K562 (cell line): Measurements from ENCODE around the gene PCK1. TPM values are rescaled to one million over a fixed set of nuclear protein-coding genes. Genes with fewer than 3 reads are reported as not detected.

Experiments
- ARID2 ChIP-seq: fragments of 450-650 bp; IDR thresholded peaks from 2 replicates; pipeline ENCODE4 v1.6.1; 2017; ENCODE audit warnings: antibody characterized with exemption, mild to moderate bottlenecking
- BRD4 ChIP-seq: fragments of 200-600 bp; sonication (generic); IDR thresholded peaks from 2 replicates; pipeline ENCODE4 v1.6.1; 2017; ENCODE audit warnings: inconsistent platforms
- CBX2 ChIP-seq: fragments of 200-600 bp; sonication (generic); IDR thresholded peaks from one replicate; pipeline ENCODE4 v1.6.1; 2012; ENCODE audit warnings: mild to moderate bottlenecking, low read length, inconsistent platforms; ENCODE audit not compliant: insufficient read depth, poor library complexity, severe bottlenecking
- CEBPB ChIP-seq: fragments of 450-650 bp; IDR thresholded peaks from 2 replicates; pipeline ENCODE4 v1.6.1; 2016; ENCODE audit warnings: missing genetic modification characterization, missing compliant biosample characterization
- CTCF ChIP-seq, 3 experiments: IDR thresholded peaks in 2 of 3; conservative IDR thresholded peaks in 1 of 3; 2 replicates each; pipeline ENCODE4 v1.5.1; 2011 to 2012; ENCODE audit warnings: low read length in 3 of 3, mild to moderate bottlenecking in 3 of 3, control low read depth in 2 of 3, improper control_type of control experiment in 1 of 3, inconsistent platforms in 1 of 3, low read depth in 1 of 3, mixed read lengths in 1 of 3, moderate library complexity in 1 of 3; ENCODE audit not compliant: insufficient read depth in 2 of 3
- DNMT1 ChIP-seq: fragments of 450-650 bp; IDR thresholded peaks from 2 replicates; pipeline ENCODE4 v1.6.1; 2016; ENCODE audit warnings: antibody characterized with exemption, mild to moderate bottlenecking
- NELFE ChIP-seq: IDR thresholded peaks from 2 replicates; pipeline ENCODE4 v1.6.1; 2011; ENCODE audit warnings: mild to moderate bottlenecking; ENCODE audit not compliant: insufficient read depth, insufficient read length
- PBX2 ChIP-seq, 2 experiments: IDR thresholded peaks in 1 of 2; conservative IDR thresholded peaks in 1 of 2; 2 replicates each; pipeline ENCODE4 v1.6.1; 2016; ENCODE audit warnings: low read depth in 2 of 2, mild to moderate bottlenecking in 1 of 2, missing compliant biosample characterization in 1 of 2, missing genetic modification characterization in 1 of 2, moderate library complexity in 1 of 2
- RAD21 ChIP-seq, 2 experiments: fragments of 250-450 bp in 1 of 2; fragments of 450-650 bp in 1 of 2; sonication (Bioruptor Pico) in 1 of 2; formaldehyde crosslinking in 1 of 2; IDR thresholded peaks in 1 of 2; conservative IDR thresholded peaks in 1 of 2; 2 replicates each; pipeline versions ENCODE4 v1.4.0 to v1.8.0; 2020 to 2022; ENCODE audit warnings: mild to moderate bottlenecking in 2 of 2, moderate library complexity in 1 of 2
- REST ChIP-seq, 2 experiments: fragments of 450-650 bp; formaldehyde crosslinking in 1 of 2; IDR thresholded peaks; 2 replicates each; pipeline versions ENCODE4 v1.4.0 to v1.6.1; 2014 to 2020; ENCODE audit warnings: mild to moderate bottlenecking in 2 of 2, borderline replicate concordance in 1 of 2, low read depth in 1 of 2
- SNIP1 ChIP-seq: fragments of 450-650 bp; IDR thresholded peaks from 2 replicates; pipeline ENCODE4 v1.7.1; 2017; ENCODE audit warnings: low read depth, mild to moderate bottlenecking
- ZNF146 ChIP-seq: IDR thresholded peaks from one replicate; pipeline ENCODE4 v1.6.1; 2018; ENCODE audit warnings: missing compliant biosample characterization; ENCODE audit not compliant: unreplicated experiment
- polyA plus RNA-seq, 8 experiments: library from polyadenylated mRNA; depleted of rRNA in 4 of 8; stranded (reverse) in 5 of 8; unstranded in 3 of 8; fragments of >200 nt; fragmentation: Nextera tagmentation in 2 of 8; fragmentation: Illumina TruSeq in 1 of 8; extraction: Ambion mirVana in 2 of 8; extraction: Trizol in 1 of 8; gene quantifications; 2 replicates each; pipeline versions ENCODE4 v1.2.1 to v1.2.3, GENCODE V29; 2011 to 2014; ENCODE audit warnings: inconsistent platforms in 1 of 8, missing spikeins in 1 of 8
- total RNA-seq, 7 experiments: library from RNA; depleted of rRNA in 6 of 7; stranded (reverse); fragments of >200 nt in 6 of 7; fragmentation: Illumina TruSeq in 2 of 7; extraction: Trizol in 2 of 7; gene quantifications; 2 replicates each; pipeline versions ENCODE4 v1.2.1 to v1.2.3, GENCODE V29; 2011 to 2021; ENCODE audit warnings: low replicate concordance in 1 of 7

The PCK1 gene
- total and polyA plus RNA-seq, 9 of the 15 experiments (the other 6 are each of a cell fraction or from before 2014, with no cell fraction given): 0.05 to 0.73 (median 0.15) TPM

GRCh38 chr20:57514273-57514751 is 46.6 kb upstream of the PCK1 start (continued):
- TF ChIP-seq PBX2 (CRISPR knock-in tag; IDR thresholded peaks at IDR 0.05; ENCODE audit: low read depth): no peak
- no peak for TF ChIP-seq PBX2 (tag; conservative IDR thresholded peaks at IDR 0.05; ENCODE audit: low read depth)
- TF ChIP-seq CTCF (IDR thresholded peaks at IDR 0.05 in 2 of 3, conservative IDR thresholded peaks at IDR 0.05 in 1 of 3; ENCODE audit: insufficient read depth in 2 of 3, low read depth in 1 of 3, low read length in 3 of 3): peak; percentile 61 to 71 (median 64)
- no peak for TF ChIP-seq CBX2
- TF ChIP-seq REST (IDR thresholded peaks at IDR 0.05; ENCODE audit: borderline replicate concordance): peak; percentile 59
- TF ChIP-seq REST (CRISPR knock-in tag; IDR thresholded peaks at IDR 0.05; ENCODE audit: low read depth): no peak
- 0 out of 2 replicates have a peak, but pooled peaks have one; percentile 49 for TF ChIP-seq ARID2
- no peak for TF ChIP-seq BRD4
- TF ChIP-seq DNMT1: no peak
- TF ChIP-seq ZNF146: no peak
- no peak for TF ChIP-seq NELFE
- peak; percentile 43 to 64 for TF ChIP-seq RAD21 (CRISPR knock-in tag; conservative IDR thresholded peaks at IDR 0.05 in 1 of 2, IDR thresholded peaks at IDR 0.05 in 1 of 2)
- TF ChIP-seq SNIP1: no peak
- no peak for TF ChIP-seq CEBPB (tag)
